ENCODE measurements around the gene IDH3G.
A peak's percentile ranks its signal among the peaks of the same experiment; 100 is the strongest.
"Not testable (repeated sequence)": the region's sequence is repeated elsewhere in the genome, so short reads cannot be mapped to it uniquely, and the experiment has no call there.

IDH3G gene

DNA sequence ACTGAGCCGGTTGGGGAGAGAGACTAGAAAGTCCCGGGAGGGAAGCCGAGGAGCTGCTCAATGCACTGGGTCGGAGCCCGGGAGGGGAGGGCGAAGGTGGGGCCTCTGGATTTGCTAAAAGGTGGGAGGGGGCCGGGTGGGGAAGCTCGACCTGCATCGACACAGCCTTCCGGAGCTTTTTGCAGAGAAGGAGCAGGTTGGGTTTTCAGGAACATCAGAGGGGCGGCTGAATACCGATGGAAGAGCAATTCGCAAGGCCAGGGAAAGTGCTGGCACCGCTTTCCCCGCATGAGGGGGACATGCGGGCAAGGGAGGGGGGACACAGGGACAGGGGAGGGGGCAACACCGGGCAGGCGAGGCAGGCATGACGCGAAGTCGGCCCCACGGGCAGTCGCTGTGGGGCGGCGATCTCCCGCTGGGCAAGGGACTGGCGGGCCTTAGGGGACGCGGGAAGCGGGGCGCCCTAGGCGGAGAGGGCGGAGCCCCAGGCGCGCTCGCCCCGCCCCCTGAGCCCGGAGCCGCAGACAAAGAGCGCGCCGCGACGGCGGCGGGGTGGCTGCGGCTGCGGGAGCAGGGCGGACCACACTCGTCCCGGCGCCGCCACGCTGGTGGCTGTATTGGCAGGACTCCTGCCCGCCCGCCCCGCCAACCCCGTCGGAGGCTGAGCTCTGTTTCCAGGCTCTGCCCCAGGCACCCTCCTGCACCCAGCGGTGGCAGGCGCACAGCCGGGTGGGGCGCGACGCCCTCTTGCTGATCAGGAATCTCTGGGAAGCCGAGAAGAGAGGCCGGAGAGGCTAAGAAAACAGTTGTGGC, 24.6 kb upstream of the IDH3G start (continued):
- TF ChIP-seq, protein P1, sequence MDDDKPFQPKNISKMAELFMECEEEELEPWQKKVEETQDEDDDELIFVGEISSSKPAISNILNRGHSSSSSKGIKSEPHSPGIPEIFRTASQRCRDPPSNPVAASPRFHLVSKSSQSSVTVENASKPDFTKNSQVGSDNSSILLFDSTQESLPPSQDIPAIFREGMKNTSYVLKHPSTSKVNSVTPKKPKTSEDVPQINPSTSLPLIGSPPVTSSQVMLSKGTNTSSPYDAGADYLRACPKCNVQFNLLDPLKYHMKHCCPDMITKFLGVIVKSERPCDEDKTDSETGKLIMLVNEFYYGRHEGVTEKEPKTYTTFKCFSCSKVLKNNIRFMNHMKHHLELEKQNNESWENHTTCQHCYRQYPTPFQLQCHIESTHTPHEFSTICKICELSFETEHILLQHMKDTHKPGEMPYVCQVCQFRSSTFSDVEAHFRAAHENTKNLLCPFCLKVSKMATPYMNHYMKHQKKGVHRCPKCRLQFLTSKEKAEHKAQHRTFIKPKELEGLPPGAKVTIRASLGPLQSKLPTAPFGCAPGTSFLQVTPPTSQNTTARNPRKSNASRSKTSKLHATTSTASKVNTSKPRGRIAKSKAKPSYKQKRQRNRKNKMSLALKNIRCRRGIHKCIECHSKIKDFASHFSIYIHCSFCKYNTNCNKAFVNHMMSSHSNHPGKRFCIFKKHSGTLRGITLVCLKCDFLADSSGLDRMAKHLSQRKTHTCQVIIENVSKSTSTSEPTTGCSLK (tag by site-specific recombination; IDR thresholded peaks at IDR 0.05) = no peak
- peak; percentile 62; the same call in 1 of the 2 replicates for TF ChIP-seq ZEB2 (tag by site-specific recombination; IDR thresholded peaks at IDR 0.05)
- TF ChIP-seq, protein P2, sequence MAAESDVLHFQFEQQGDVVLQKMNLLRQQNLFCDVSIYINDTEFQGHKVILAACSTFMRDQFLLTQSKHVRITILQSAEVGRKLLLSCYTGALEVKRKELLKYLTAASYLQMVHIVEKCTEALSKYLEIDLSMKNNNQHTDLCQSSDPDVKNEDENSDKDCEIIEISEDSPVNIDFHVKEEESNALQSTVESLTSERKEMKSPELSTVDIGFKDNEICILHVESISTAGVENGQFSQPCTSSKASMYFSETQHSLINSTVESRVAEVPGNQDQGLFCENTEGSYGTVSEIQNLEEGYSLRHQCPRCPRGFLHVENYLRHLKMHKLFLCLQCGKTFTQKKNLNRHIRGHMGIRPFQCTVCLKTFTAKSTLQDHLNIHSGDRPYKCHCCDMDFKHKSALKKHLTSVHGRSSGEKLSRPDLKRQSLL (tag by site-specific recombination; IDR thresholded peaks at IDR 0.05) = no peak
- no peak for TF ChIP-seq ZNF248 (tag by site-specific recombination; IDR thresholded peaks at IDR 0.05)
- no peak for TF ChIP-seq SCRT2 (tag by site-specific recombination; IDR thresholded peaks at IDR 0.05)
- peak; percentile 96 for TF ChIP-seq GLIS1 (tag by site-specific recombination; IDR thresholded peaks at IDR 0.05)
- no peak for TF ChIP-seq ZSCAN16 (tag by site-specific recombination; IDR thresholded peaks at IDR 0.05)
- TF ChIP-seq ZNF140 (tag by site-specific recombination; IDR thresholded peaks at IDR 0.05) = no peak
- no peak for TF ChIP-seq ZNF658 (tag by site-specific recombination; IDR thresholded peaks at IDR 0.05)
- TF ChIP-seq ZNF792 (tag by site-specific recombination; IDR thresholded peaks at IDR 0.05) = no peak
- no peak for TF ChIP-seq ZNF274 (IDR thresholded peaks at IDR 0.05; ENCODE audit: low read length)
- TF ChIP-seq ZNF274 (tag by site-specific recombination; IDR thresholded peaks at IDR 0.05; ENCODE audit: borderline replicate concordance) = no peak
- TF ChIP-seq, protein P3, sequence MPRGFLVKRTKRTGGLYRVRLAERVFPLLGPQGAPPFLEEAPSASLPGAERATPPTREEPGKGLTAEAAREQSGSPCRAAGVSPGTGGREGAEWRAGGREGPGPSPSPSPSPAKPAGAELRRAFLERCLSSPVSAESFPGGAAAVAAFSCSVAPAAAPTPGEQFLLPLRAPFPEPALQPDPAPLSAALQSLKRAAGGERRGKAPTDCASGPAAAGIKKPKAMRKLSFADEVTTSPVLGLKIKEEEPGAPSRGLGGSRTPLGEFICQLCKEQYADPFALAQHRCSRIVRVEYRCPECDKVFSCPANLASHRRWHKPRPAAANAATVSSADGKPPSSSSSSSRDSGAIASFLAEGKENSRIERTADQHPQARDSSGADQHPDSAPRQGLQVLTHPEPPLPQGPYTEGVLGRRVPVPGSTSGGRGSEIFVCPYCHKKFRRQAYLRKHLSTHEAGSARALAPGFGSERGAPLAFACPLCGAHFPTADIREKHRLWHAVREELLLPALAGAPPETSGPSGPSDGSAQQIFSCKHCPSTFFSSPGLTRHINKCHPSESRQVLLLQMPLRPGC (tag by site-specific recombination; IDR thresholded peaks at IDR 0.05) = no peak
- TF ChIP-seq ZNF626 (tag by site-specific recombination; IDR thresholded peaks at IDR 0.05) = no peak
- TF ChIP-seq, protein P4, sequence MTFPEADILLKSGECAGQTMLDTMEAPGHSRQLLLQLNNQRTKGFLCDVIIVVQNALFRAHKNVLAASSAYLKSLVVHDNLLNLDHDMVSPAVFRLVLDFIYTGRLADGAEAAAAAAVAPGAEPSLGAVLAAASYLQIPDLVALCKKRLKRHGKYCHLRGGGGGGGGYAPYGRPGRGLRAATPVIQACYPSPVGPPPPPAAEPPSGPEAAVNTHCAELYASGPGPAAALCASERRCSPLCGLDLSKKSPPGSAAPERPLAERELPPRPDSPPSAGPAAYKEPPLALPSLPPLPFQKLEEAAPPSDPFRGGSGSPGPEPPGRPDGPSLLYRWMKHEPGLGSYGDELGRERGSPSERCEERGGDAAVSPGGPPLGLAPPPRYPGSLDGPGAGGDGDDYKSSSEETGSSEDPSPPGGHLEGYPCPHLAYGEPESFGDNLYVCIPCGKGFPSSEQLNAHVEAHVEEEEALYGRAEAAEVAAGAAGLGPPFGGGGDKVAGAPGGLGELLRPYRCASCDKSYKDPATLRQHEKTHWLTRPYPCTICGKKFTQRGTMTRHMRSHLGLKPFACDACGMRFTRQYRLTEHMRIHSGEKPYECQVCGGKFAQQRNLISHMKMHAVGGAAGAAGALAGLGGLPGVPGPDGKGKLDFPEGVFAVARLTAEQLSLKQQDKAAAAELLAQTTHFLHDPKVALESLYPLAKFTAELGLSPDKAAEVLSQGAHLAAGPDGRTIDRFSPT (tag by site-specific recombination; IDR thresholded peaks at IDR 0.05) = peak; percentile 76
- TF ChIP-seq, protein P5, sequence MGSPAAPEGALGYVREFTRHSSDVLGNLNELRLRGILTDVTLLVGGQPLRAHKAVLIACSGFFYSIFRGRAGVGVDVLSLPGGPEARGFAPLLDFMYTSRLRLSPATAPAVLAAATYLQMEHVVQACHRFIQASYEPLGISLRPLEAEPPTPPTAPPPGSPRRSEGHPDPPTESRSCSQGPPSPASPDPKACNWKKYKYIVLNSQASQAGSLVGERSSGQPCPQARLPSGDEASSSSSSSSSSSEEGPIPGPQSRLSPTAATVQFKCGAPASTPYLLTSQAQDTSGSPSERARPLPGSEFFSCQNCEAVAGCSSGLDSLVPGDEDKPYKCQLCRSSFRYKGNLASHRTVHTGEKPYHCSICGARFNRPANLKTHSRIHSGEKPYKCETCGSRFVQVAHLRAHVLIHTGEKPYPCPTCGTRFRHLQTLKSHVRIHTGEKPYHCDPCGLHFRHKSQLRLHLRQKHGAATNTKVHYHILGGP (tag by site-specific recombination; IDR thresholded peaks at IDR 0.05) = no peak
- TF ChIP-seq ZNF155 (tag by site-specific recombination; IDR thresholded peaks at IDR 0.05) = no peak
- no peak for TF ChIP-seq ZNF146 (tag by site-specific recombination; IDR thresholded peaks at IDR 0.05)

DNA sequence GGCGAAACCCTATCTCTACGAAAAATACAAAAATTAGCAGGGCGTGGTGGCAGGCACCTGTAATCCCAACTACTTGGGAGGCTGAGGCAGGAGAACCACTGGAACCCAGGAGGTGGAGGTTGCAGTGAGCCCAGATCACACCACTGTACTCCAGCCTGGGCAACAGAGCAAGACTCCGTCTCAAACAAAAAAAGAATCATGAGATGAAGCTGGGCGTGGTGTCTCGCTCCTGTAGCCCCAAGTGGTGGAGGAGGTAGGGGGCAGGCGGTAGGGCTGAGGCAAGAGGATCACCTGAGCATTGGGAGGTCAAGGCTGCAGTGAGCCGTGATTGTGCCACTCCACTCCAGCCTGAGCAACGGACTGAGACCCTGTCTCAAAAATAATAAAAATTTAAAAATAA, 23.9 kb upstream of the IDH3G start:
- peak; percentile 87 for TF ChIP-seq ZNF121 (tag by site-specific recombination; IDR thresholded peaks at IDR 0.05)
- H3K4me3 ChIP-seq (ENCODE audit: low read depth, low read length); H3K4me1 ChIP-seq (ENCODE audit: control insufficient read depth, insufficient read depth, low read length); H3K9me3 ChIP-seq (ENCODE audit: control insufficient read depth, insufficient read depth, low read depth, low read length); H3K36me3 ChIP-seq (ENCODE audit: control insufficient read depth in 2 of 2, insufficient read depth in 1 of 2, low read length in 2 of 2); H3K27ac ChIP-seq (ENCODE audit: extremely low read depth, low read depth, low read length): not testable (repeated sequence)
- ChIA-PET POLR2A (interaction anchor here (1.5 to 2.1 kb wide), 2 partner anchors 11 to 154 kb away, joined by 3 to 9 read pairs; partner anchors contain the start of gene HCFC1), CTCF (interaction anchor here (0.7 to 1.8 kb wide), 3 partner anchors 68 to 877 kb away, joined by 3 to 6 read pairs (median 4); no protein-coding TSS in a partner anchor)

Measured in HEK293 (cell line).